ENCODE results near the gene MYCT1.

MYCT1 gene

GRCh38 chr6:152726313-152726712 lies 28.6 kb downstream of the MYCT1 start:
- no peak for DNase-seq

GRCh38 chr6:152727507-152727906 lies 29.8 kb downstream of the MYCT1 start:
- no peak for DNase-seq

- no peak for DNase-seq
These were observed 36.9 kb downstream of the MYCT1 start for GRCh38 chr6:152734630-152735029.

GRCh38 chr6:152736687-152737273 lies 39.1 kb downstream of the MYCT1 start:
- DNase-seq: no peak

- no peak for DNase-seq
These were observed 47.9 kb downstream of the MYCT1 start for GRCh38 chr6:152745509-152746171.

- no peak for DNase-seq
These were observed 48.5 kb downstream of the MYCT1 start for GRCh38 chr6:152746172-152746553.

GRCh38 chr6:152748843-152749242 lies 51.1 kb downstream of the MYCT1 start:
- DNase-seq: no peak

GRCh38 chr6:152749336-152749735 lies 51.6 kb downstream of the MYCT1 start:
- no peak for DNase-seq

- DNase-seq: no peak
These were observed 53.0 kb downstream of the MYCT1 start, which contains the start of gene VIP for GRCh38 chr6:152750694-152751093. Gene VIP, plus strand, starts transcription at chr6:152750797. Its CDS starts 1,381 bp downstream, at chr6:152752178.

DNA sequence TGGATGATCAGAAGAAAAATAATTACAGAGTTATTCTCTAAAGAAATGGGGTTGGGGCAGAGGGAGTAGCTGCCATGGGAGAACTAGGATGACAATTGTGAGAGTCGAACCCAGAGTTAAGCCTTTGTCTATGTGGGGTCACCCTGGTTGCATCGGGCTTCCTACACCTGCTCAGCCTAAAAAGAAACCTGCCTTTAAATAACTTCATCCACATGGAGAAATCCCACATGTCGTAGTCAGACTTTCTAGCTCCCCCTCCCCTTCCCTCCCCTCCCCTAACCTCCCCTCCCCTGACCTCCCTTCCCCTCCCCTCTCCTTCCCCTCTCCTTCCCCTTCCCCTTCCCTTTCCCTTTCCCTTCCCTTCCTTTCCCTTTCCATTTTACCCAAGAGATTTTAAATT lies 67.6 kb downstream of the MYCT1 start:
- no peak for DNase-seq

DNA sequence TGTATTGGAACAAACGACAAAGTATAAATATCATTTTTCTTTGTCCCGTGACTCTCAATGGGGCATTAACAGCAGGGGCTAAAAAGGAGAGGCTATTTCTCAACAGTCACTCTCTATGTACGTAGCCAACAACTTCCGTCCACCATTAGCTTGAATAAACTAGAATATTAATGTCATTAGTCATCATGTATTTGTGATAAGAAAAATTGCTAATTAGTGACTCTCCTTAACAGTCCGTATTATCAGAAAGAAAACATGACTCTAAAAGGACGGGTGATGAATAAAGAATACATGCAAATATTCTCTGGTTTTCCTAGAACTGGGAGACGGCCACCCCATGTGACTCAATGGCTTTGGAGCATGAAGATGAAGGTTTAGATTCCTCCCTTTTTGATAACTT lies 71.5 kb downstream of the MYCT1 start:
- no peak for DNase-seq

GRCh38 chr6:152769993-152770392 lies 72.3 kb downstream of the MYCT1 start:
- no peak for DNase-seq

- DNase-seq: no peak
These were observed 73.5 kb downstream of the MYCT1 start for GRCh38 chr6:152771061-152771687.
